Transverse colon (tissue), 4 donors: ENCODE results near the gene SSH2. TPM values are rescaled to one million over a fixed set of nuclear protein-coding genes. Genes with fewer than 3 reads are reported as not detected.

Experiments used
- DNase-seq: peaks from one replicate; pipeline ENCODE4 v3.0.0-alpha.2; 2019
- H3K27ac ChIP-seq, 4 donors: fragments of 200-600 bp; sonication (generic); 2 replicates each; pipeline ENCODE4 v1.5.1; 2016 to 2018; ENCODE audit warnings: inconsistent platforms in 4 of 4
- H3K27me3 ChIP-seq: fragments of 200-600 bp; sonication (generic); 2 replicates; pipeline ENCODE4 v1.5.1; 2017; ENCODE audit warnings: inconsistent platforms
- H3K36me3 ChIP-seq, 4 donors: fragments of 200-600 bp; sonication (generic); 2 replicates each; pipeline ENCODE4 v1.5.1; 2017 to 2019; ENCODE audit warnings: inconsistent platforms in 4 of 4
- H3K4me1 ChIP-seq, 4 donors: fragments of 200-600 bp; sonication (generic); 2 replicates each; pipeline ENCODE4 v1.5.1; 2017 to 2020; ENCODE audit warnings: inconsistent platforms in 4 of 4
- H3K4me3 ChIP-seq, 4 donors: fragments of 200-600 bp; sonication (generic); 1 replicate in 1 of 4; 2 replicates in 3 of 4; pipeline versions ENCODE4 v1.5.1 to v1.6.1; 2017 to 2019; ENCODE audit warnings: inconsistent platforms in 4 of 4
- H3K9me3 ChIP-seq, 2 donors: fragments of 200-600 bp; sonication (generic); 2 replicates each; pipeline ENCODE4 v1.5.1; 2017 to 2019; ENCODE audit warnings: inconsistent platforms in 2 of 2
- CTCF ChIP-seq, 5 experiments: fragments of 200-600 bp in 3 of 5; fragments of 450-650 bp in 2 of 5; sonication (generic) in 3 of 5; IDR thresholded peaks; 1 replicate in 2 of 5; 2 replicates in 3 of 5; pipeline ENCODE4 v1.5.1; 2016 to 2017; ENCODE audit warnings: antibody characterized with exemption in 5 of 5, inconsistent platforms in 3 of 5, mild to moderate bottlenecking in 2 of 5, moderate library complexity in 1 of 5
- EP300 ChIP-seq: sonication (generic); formaldehyde crosslinking; IDR thresholded peaks from one replicate; pipeline ENCODE4 v1.6.1; 2017; ENCODE audit warnings: antibody characterized with exemption, low read depth
- POLR2A ChIP-seq: fragments of 450-650 bp; IDR thresholded peaks from one replicate; pipeline ENCODE4 v1.6.1; 2016; ENCODE audit warnings: antibody characterized with exemption, mild to moderate bottlenecking, moderate library complexity
- POLR2AphosphoS5 ChIP-seq, 3 donors: sonication (generic); formaldehyde crosslinking; IDR thresholded peaks; one replicate each; pipeline ENCODE4 v1.6.1; 2016; ENCODE audit warnings: antibody characterized with exemption in 3 of 3
- WGBS, 2 donors: methylation state at CpG; one replicate each; pipeline ENCODE4 v1.1.5; 2018; ENCODE audit warnings: low coverage in 1 of 2; 5-methylcytosine and 5-hydroxymethylcytosine counted together
- in situ Hi-C, 4 donors: fragments of 200-750 bp; cut with MboI; loops; one replicate each; pipeline versions ENCODE4 v1.15.0 to v1.15.1; 2017; ENCODE audit warnings: low sequenced_read_pairs in 3 of 4, low pct_ligation_motif_present in 1 of 4, low pct_unique_long_range_greater_than_20kb in 1 of 4
- intact Hi-C: fragments of 100-400 bp; cut with DNase I; formaldehyde crosslinking; loops from one replicate; pipeline ENCODE4 v1.15.1; 2023; ENCODE audit warnings: low total_unique reads
- total RNA-seq, 4 donors: library from RNA; depleted of rRNA; stranded (reverse); fragments of >200 nt; gene quantifications; one replicate each; pipeline ENCODE4 v1.1.0, GENCODE V29; 2016

SSH2 gene
- total RNA-seq, 4 donors from 2014 or later, result 15.3 to 99.9 (median 46.0) TPM

DNA sequence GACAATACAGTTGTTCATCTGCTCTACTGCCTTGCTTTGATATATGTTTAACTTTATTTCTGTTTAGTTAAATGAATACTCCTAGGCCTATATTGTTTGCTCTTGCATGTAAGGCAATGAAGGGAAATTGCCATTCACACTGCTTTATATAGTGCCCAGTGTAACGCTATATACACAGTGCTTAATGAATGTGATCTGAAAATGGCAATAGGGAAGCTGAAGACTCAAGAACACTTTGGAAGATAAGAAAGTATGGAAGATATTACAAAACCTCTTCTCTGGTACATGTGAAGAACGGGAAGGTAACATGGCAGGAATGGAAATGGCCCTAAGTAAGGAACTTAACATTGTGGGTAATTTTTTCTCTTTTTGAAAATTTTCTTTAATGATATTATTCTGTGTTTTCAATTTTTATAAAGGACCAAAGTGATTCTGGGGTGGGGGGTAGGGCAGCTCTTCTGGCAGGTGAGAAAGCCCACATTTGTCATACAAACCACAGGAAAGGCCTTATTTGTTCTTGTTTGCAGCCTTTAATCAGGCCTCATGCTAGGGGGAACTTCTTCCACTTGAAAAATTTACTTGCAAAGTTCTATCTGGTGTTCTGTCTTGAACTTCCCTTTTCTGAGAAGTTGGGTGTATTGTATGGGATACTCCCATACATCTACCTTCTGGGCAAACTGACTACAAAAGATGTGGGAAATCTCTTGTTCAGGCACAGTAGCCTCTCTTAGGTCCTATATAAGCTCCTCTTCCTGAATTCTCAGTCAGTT, 206.6 kb downstream of the SSH2 start:
- no peak overlapping the region for H3K4me3 ChIP-seq
- H3K27ac ChIP-seq, result peak overlapping the region; percentile 50 to 78 (median 64)
- in situ Hi-C loops, result no loop called here
- TF ChIP-seq EP300 (no peak), CTCF (IDR thresholded peaks at IDR 0.05) (no peak), POLR2AphosphoS5 (IDR thresholded peaks at IDR 0.05) (no peak), POLR2A (no peak)
- DNase-seq, result no peak
- H3K36me3 ChIP-seq, result no peaks in the 10 kb centered on the region
- no peaks in the 10 kb centered on the region for H3K27me3 ChIP-seq
- intact Hi-C loops, result no loop called here
- H3K4me1 ChIP-seq, result peaks cover 0 to 45% (median 7%) of the 10 kb centered on the region in 4 donors
- WGBS, 2 donors, result 73 to 74% methylated on average over 2 of the region's 2 CpGs
- H3K9me3 ChIP-seq, result peaks cover 0 to 2% of the 10 kb centered on the region in 2 donors

DNA sequence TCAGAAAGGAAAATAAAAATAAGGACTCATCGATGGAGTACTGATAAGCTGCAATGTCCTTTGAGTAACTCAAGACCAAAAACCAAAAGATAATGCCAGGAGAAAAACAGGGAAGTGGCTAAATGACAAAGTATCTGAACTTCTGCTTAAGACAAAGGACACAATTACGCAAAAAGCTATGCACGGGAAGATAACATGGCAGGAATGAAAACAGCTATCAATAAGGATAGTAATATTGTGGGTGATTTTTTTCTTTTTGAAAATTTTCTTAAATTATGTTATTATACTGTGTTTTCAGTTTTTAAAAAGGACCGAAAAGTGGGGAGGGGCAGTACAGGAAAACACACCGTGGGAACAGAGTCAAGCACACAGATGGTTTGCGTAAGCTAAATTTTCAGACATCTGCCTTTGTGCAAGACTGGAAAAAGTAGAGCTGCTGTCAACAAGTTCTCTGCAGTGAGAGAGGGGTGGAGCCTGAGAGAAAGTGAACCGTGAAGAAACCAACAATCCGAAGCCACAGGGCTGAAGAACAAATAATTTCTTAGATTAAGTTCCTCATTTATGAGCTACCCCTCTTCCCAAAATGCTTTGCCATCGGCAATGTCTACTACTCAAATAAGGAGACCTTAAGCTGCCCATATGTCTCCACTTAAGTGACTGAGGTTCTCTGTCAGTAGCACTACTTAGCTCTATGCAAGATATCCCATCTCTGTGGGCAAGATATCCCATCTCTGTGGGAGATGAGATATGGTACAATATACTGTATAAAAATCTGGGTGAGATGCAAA, 207.4 kb downstream of the SSH2 start:
- 53 to 56% methylated on average over 9 of the region's 9 CpGs for WGBS, 2 donors
- in situ Hi-C loops, result no loop called here
- H3K4me3 ChIP-seq, result no peak overlapping the region
- no peaks in the 10 kb centered on the region for H3K36me3 ChIP-seq
- H3K27ac ChIP-seq, result peak overlapping the region; percentile 50 to 78 (median 64)
- intact Hi-C loops, result no loop called here
- peaks cover 0 to 45% (median 7%) of the 10 kb centered on the region in 4 donors for H3K4me1 ChIP-seq
- TF ChIP-seq CTCF (IDR thresholded peaks at IDR 0.05) (no peak), POLR2AphosphoS5 (IDR thresholded peaks at IDR 0.05) (peak in 2 of 3 donors; percentile 36 to 61), POLR2A (no peak), EP300 (no peak)
- H3K9me3 ChIP-seq, result no peaks in the 10 kb centered on the region
- no peaks in the 10 kb centered on the region for H3K27me3 ChIP-seq
- DNase-seq, result peak; percentile 46

GRCh38 chr17:29720551-29720950, 209.5 kb downstream of the SSH2 start:
- Histone ChIP-seq H3K27ac (peak overlapping the region; percentile 3 to 78 (median 62)), H3K4me1 (peaks cover 0 to 33% (median 7%) of the 10 kb centered on the region in 4 donors), H3K36me3 (no peaks in the 10 kb centered on the region), H3K9me3 (no peaks in the 10 kb centered on the region), H3K27me3 (no peaks in the 10 kb centered on the region), H3K4me3 (no peak overlapping the region)
- DNase-seq, result no peak
- 10 to 55% methylated on average over 1 to 3 of the region's 3 CpGs for WGBS, 2 donors
- TF ChIP-seq POLR2AphosphoS5 (IDR thresholded peaks at IDR 0.05) (no peak), CTCF (IDR thresholded peaks at IDR 0.05) (no peak), POLR2A (no peak), EP300 (no peak)
- in situ Hi-C loops, result no loop called here
- intact Hi-C loops, result no loop called here

DNA sequence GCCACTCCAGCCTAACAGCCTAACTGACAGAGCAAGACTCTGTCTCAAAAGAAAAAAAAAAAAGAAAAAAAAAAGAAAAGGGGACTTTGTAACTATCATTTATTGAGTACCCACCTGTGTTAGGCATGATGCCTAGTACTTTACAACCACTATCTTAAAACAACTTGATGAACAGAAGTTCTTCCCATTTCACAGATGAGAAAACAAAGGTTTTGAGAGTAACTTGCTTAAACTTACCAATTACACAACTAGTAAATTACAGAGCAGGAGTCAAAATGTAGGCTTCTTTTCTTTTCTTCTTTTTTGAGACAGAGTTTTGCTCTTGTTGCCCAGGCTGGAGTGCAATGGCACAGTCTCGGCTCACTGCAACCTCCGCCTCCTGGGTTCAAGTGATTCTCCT, 210.6 kb downstream of the SSH2 start:
- in situ Hi-C loops (no loop called here), intact Hi-C loops (no loop called here)
- WGBS, 2 donors, result 80 to 100% methylated on average over 1 to 2 of the region's 2 CpGs
- H3K4me1 ChIP-seq, result peaks cover 0 to 35% (median 7%) of the 10 kb centered on the region in 4 donors
- no peaks in the 10 kb centered on the region for H3K9me3 ChIP-seq
- DNase-seq, result no peak
- TF ChIP-seq POLR2A (no peak), CTCF (IDR thresholded peaks at IDR 0.05) (no peak), POLR2AphosphoS5 (IDR thresholded peaks at IDR 0.05) (no peak), EP300 (no peak)
- H3K27me3 ChIP-seq, result no peaks in the 10 kb centered on the region
- H3K27ac ChIP-seq, result no peak overlapping the region
- H3K4me3 ChIP-seq, result no peak overlapping the region
- no peaks in the 10 kb centered on the region for H3K36me3 ChIP-seq
